Suprapubic skin (tissue), 4 donors: Measurements from ENCODE around the gene MYOM3. TPM values are rescaled to one million over a fixed set of nuclear protein-coding genes. Genes with fewer than 3 reads are reported as not detected.
A peak's percentile ranks its signal among the peaks of the same experiment; 100 is the strongest.

ENCODE experiments used
- DNase-seq, 2 donors: peaks; one replicate each; pipeline ENCODE4 v3.0.0-alpha.2; 2019; ENCODE audit warnings: low spot score in 2 of 2
- H3K27ac ChIP-seq: fragments of 200-600 bp; sonication (generic); one replicate; pipeline ENCODE4 v1.5.1; 2019
- H3K27me3 ChIP-seq: fragments of 200-600 bp; sonication (generic); one replicate; pipeline ENCODE4 v1.5.1; 2019
- H3K36me3 ChIP-seq: fragments of 200-600 bp; sonication (generic); one replicate; pipeline ENCODE4 v1.5.1; 2019
- H3K4me1 ChIP-seq: fragments of 200-600 bp; sonication (generic); one replicate; pipeline ENCODE4 v1.5.1; 2019
- H3K4me3 ChIP-seq: fragments of 200-600 bp; sonication (generic); one replicate; pipeline ENCODE4 v1.5.1; 2019; ENCODE audit warnings: mild to moderate bottlenecking
- H3K9me3 ChIP-seq: fragments of 200-600 bp; sonication (generic); one replicate; pipeline ENCODE4 v1.5.1; 2019
- EP300 ChIP-seq: sonication (generic); formaldehyde crosslinking; IDR thresholded peaks from one replicate; pipeline ENCODE4 v1.6.1; 2017; ENCODE audit warnings: antibody characterized with exemption
- POLR2A ChIP-seq, 2 donors: fragments of 450-650 bp; IDR thresholded peaks; one replicate each; pipeline ENCODE4 v1.6.1; 2017; ENCODE audit warnings: antibody characterized with exemption in 2 of 2, mild to moderate bottlenecking in 2 of 2, moderate library complexity in 2 of 2
- POLR2AphosphoS5 ChIP-seq, 3 donors: sonication (generic); formaldehyde crosslinking; IDR thresholded peaks; one replicate each; pipeline ENCODE4 v1.6.1; 2017; ENCODE audit warnings: antibody characterized with exemption in 3 of 3
- WGBS: methylation state at CpG from one replicate; pipeline ENCODE4 v1.1.5; 2018; 5-methylcytosine and 5-hydroxymethylcytosine counted together
- total RNA-seq, 4 donors: library from RNA; depleted of rRNA; stranded (reverse); fragments of >200 nt; gene quantifications; one replicate each; pipeline ENCODE4 v1.1.0, GENCODE V29; 2016
- TF ChIP-seq, protein P1 (sequence below), 2 donors: fragments of 200-600 bp in 1 of 2; fragments of 450-650 bp in 1 of 2; sonication (generic) in 1 of 2; IDR thresholded peaks; one replicate each; pipeline ENCODE4 v1.5.1; 2016 to 2019; ENCODE audit warnings: antibody characterized with exemption in 2 of 2, mild to moderate bottlenecking in 1 of 2, moderate library complexity in 1 of 2

The MYOM3 gene
- total RNA-seq, 4 donors from 2014 or later, result 1.5 to 2.3 (median 2.1) TPM

DNA sequence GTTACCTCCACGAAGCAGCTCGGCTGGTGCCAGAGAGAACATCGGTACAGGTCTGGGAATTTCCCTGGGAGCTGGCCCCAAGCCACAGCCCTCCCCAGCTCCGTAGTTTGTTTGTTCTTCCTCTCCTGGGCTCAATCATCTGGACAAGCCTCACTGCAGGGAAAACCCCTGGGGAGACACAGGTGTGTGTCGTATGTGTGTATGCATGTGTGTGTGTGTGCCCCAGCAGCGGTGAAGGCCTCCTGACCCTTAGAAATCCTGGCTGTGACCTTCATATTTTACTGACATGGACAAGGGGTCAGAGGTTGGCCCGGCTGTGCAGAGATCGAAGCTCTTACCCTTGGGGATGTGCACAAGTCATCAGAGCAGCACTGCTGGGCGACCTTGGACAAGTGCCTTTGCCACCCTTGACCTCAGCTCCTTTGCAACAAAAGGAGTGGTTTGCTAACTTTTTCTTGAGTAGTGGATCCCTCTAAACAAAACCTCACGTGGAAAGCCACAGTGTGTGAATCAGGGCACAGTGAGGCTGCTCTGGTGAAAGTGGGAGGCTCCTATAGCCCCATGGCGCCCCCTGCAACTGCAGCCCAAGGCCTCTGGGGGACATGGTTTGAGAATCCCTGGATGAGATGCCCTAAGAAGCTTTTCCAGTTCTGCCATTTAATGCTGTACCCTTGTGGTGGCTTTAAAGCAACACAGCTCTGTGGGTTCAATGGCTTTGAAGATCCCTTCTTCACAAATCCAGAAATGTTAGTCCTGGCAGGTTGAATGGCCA, 43.3 kb upstream of the MYOM3 start:
- TF ChIP-seq POLR2AphosphoS5 (IDR thresholded peaks at IDR 0.05) (no peak), EP300 (no peak), POLR2A (IDR thresholded peaks at IDR 0.05) (no peak)
- TF ChIP-seq, protein P1, sequence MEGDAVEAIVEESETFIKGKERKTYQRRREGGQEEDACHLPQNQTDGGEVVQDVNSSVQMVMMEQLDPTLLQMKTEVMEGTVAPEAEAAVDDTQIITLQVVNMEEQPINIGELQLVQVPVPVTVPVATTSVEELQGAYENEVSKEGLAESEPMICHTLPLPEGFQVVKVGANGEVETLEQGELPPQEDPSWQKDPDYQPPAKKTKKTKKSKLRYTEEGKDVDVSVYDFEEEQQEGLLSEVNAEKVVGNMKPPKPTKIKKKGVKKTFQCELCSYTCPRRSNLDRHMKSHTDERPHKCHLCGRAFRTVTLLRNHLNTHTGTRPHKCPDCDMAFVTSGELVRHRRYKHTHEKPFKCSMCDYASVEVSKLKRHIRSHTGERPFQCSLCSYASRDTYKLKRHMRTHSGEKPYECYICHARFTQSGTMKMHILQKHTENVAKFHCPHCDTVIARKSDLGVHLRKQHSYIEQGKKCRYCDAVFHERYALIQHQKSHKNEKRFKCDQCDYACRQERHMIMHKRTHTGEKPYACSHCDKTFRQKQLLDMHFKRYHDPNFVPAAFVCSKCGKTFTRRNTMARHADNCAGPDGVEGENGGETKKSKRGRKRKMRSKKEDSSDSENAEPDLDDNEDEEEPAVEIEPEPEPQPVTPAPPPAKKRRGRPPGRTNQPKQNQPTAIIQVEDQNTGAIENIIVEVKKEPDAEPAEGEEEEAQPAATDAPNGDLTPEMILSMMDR (IDR thresholded peaks at IDR 0.05), result no peak
- Histone ChIP-seq H3K27ac (no peak overlapping the region), H3K4me3 (no peak overlapping the region), H3K9me3 (no peaks in the 10 kb centered on the region), H3K4me1 (peaks cover 10% of the 10 kb centered on the region), H3K36me3 (peaks cover 23% of the 10 kb centered on the region), H3K27me3 (peaks cover 7% of the 10 kb centered on the region)
- no peak for DNase-seq
- 45% methylated on average over 10 of the region's 11 CpGs for WGBS

DNA sequence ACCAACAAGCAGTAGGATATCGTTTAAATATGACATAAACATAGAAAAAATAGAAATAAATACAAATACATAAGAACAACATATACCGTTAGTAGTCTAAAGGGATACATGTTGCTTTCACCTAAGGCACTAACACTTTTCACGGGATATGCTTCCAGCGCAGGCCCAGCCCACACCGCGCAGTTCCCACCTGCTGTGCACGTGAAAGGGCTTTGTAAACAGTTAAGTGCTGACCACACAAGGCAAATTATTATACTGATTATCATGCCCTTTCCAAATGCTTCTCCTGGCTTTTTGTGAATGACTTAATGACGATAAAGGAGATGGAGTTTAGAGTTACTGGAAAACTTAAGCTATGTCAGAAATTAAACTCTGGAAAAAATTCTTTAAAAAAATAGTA, 42.3 kb upstream of the MYOM3 start:
- H3K36me3 ChIP-seq, result peaks cover 15% of the 10 kb centered on the region
- no peak overlapping the region for H3K4me3 ChIP-seq
- peaks cover 7% of the 10 kb centered on the region for H3K27me3 ChIP-seq
- H3K9me3 ChIP-seq, result no peaks in the 10 kb centered on the region
- DNase-seq, result no peak
- WGBS, result 69% methylated on average over 8 of the region's 8 CpGs
- H3K27ac ChIP-seq, result no peak overlapping the region
- TF ChIP-seq, protein P1 (IDR thresholded peaks at IDR 0.05), result no peak
- peaks cover 18% of the 10 kb centered on the region for H3K4me1 ChIP-seq

DNA sequence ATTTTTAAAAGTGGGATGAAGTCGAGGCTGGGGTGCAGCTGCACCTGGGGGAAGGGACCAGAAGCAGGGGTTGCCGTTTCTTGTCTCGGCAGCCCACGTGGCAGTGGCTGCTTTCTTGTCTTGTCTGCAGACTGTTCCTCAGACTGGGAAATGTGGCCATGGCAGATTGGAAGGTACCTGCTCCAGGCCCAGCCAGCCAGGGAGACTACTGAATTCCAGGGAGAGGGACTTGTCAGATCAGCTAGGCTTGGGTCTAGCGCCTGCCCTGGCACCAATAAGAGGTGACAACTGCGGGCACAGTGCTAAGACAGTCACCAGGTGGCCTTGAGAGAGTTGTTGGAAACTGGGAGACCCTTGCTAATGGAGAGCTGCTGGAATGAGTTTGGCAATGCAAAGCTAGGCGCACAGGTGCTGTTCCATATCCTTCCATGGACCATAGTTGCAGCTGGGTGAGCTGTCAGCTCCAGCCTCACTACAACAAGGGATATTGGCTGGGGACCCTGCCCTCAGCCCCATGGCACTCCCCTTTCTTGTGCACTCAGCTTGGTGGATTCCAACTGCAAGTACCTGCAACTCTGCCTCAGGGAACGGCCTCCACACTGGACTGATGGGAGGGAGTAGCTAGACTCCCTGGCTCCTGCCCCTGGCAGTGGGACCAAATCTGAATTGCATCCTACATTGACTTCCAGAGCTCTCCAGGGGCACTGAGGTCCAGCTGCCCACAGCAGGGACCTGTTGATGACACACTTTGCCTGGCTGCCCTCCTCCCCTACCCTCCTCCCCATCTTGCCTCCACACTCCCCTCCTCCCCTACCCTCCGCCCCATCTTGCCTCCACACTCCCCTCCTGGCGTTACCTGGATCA, 40.9 kb upstream of the MYOM3 start:
- H3K9me3 ChIP-seq, result no peaks in the 10 kb centered on the region
- no peak for TF ChIP-seq POLR2AphosphoS5 (IDR thresholded peaks at IDR 0.05)
- no peak for TF ChIP-seq EP300
- TF ChIP-seq, protein P1 (IDR thresholded peaks at IDR 0.05), result no peak
- TF ChIP-seq POLR2A (IDR thresholded peaks at IDR 0.05), result no peak
- peaks cover 18% of the 10 kb centered on the region for H3K4me1 ChIP-seq
- H3K4me3 ChIP-seq, result no peak overlapping the region
- peaks cover 7% of the 10 kb centered on the region for H3K27me3 ChIP-seq
- peaks cover 11% of the 10 kb centered on the region for H3K36me3 ChIP-seq
- DNase-seq, result peak in 1 of 2 donors; percentile 60
- 75% methylated on average over 8 of the region's 10 CpGs for WGBS
- H3K27ac ChIP-seq, result no peak overlapping the region

DNA sequence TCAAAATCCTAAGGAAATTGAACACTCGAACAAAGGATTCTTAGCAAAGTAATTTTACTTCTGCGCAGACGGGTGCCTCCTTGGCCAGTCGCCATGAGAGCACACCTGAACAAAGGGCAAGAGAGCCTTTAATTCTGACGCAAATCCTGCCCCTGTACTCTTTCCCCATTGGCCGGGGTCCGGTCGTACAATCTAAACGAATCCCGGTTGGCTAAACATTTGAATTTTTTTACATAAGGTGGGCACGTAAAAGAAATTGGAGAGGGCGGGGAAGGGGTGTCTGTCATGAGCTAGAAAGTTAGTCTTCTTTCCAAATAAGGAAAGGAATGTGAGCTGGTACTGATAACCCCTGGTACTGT, 39.2 kb upstream of the MYOM3 start:
- peaks cover 7% of the 10 kb centered on the region for H3K27me3 ChIP-seq
- H3K4me3 ChIP-seq, result no peak overlapping the region
- H3K9me3 ChIP-seq, result no peaks in the 10 kb centered on the region
- no peak overlapping the region for H3K27ac ChIP-seq
- WGBS, result 22% methylated on average over 12 of the region's 12 CpGs
- peak in 1 of 2 donors; percentile 21 for DNase-seq
- TF ChIP-seq EP300, result no peak
- H3K4me1 ChIP-seq, result peaks cover 18% of the 10 kb centered on the region
- H3K36me3 ChIP-seq, result no peaks in the 10 kb centered on the region

DNA sequence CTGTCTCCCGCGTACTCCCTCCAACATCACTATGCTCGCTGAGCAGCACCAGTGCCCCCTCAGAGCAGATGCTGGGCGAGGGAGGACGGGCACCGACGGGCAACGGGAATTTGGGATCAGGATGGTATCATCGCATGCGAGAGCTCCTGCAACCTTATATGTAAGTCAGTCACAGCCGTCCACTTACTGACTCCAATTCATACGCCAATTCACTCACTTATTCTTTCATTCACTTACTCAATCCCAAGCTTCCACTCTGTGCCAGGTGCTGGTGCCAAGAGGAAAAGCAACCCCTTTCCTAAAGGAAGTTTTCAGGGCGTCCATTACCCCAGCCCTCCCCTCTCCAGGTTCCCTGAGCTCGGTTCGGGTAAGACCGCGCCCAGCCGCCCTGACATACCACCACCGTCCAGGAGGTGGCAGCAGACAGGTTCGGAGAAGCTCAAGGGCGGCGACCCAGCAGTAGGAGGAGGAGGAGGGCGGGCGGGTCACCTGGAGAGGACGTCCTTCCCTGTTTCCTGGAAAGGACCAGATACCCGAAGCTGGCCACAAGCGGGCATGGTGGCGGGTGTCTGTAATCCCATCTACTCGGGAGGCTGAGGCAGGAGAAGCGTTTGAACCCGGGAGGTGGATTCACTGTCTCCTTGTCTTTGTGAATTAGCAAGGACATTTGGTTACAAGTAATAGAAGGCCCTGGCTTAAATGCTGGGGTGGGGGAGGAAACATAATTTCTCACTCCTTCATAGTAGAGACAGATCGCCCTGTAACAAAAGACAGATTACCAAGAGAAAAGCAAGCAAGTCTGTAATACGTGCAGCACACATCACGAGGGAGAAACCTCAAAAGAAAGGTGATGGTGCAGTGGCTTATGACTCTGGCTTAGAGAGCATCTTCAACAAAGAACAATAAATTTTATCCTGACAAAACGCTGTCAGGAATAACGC, 38.6 kb upstream of the MYOM3 start:
- Histone ChIP-seq H3K4me3 (peak overlapping the region; percentile 41), H3K27ac (peak overlapping the region; percentile 80), H3K36me3 (no peaks in the 10 kb centered on the region), H3K27me3 (peaks cover 7% of the 10 kb centered on the region), H3K4me1 (peaks cover 18% of the 10 kb centered on the region), H3K9me3 (no peaks in the 10 kb centered on the region)
- 15% methylated on average over 36 of the region's 36 CpGs for WGBS
- TF ChIP-seq POLR2AphosphoS5 (IDR thresholded peaks at IDR 0.05) (no peak), EP300 (no peak)
- TF ChIP-seq, protein P1 (IDR thresholded peaks at IDR 0.05), result peak; percentile 81 to 93
- peak; percentile 96 to 97 for DNase-seq
